ENCODE results near the gene SCN5A. TPM values are rescaled to one million over a fixed set of nuclear protein-coding genes. Genes with fewer than 3 reads are reported as not detected.

The SCN5A gene
- polyA plus RNA-seq, 1 donor: 4.1 TPM

GRCh38 chr3:38534604-38535003 is 114.9 kb downstream of the SCN5A start:
- no peak for DNase-seq

DNA sequence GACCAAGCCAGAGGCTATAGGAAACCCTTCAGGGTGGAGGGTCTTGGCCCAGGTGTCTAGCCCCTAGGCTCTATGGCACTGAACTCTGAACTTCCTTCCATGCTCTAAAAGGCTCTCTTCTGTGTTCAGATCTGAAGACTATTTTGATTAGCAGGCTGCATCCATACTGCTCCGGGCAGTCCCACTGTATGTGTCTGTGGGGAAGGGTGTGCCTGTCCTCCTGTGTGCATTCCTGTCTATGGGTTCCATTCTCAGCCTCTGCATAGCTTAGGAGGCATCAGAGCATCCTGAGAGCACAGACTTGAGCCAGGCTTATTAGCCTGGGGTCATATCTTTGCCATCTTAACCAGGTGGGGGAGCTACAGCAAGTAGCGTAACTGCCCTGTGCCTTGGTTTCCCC is 115.3 kb downstream of the SCN5A start:
- DNase-seq: no peak

DNA sequence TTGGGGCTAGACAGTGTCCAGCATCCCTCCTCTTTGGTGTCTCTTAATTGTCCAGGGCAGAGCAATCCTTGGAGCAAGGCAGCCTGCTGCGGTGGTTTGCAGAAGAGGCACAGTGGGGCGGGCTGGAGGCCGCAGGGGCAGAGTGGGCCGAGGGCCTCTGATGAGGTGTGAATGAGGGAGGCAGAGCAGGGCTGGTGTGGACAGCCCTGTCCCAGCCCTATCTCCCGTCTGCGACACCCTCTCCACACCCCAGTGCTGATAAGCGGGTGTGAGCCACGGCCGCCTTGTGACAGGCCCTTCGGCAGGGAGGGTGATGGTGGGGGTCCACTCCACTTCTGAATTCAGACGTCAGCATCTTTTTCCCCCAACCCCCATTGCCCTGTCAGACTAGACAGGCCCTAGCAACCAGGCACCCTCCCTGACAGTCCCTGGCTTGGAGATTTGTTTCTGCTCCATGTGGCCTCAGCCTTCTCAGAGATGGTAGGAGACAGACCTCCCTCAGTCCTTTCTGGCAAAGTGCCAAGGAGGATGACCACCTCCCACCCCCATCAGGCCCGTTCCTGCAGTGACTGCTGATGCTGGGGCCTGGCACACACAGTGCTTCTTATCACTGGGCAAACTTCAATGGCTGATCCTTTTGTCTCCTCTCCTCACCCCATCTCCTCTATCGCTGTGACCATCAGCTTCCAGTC is 116.1 kb downstream of the SCN5A start:
- DNase-seq: no peak

DNA sequence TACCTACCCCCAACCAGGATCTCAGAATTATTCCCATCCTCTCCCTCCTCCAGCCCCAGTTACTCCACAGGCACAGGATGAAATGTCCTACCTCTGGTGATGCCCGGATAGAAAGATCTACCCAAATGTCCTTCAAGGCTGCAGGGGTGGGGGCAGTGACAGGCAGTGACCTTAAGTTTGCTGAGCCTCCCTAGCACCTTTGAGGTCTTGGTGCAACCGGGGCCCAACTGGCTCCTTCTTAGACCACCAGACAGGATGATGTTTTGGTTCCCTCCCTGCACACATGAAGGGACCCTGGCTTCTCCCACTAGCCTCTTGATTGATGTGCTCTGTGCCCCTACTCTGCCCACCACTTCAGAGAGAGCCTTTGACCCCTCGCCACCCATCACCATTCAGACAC is 117.0 kb downstream of the SCN5A start:
- DNase-seq: no peak

- DNase-seq: no peak
Measured at GRCh38 chr3:38528457-38528856, 121.0 kb downstream of the SCN5A start.

DNA sequence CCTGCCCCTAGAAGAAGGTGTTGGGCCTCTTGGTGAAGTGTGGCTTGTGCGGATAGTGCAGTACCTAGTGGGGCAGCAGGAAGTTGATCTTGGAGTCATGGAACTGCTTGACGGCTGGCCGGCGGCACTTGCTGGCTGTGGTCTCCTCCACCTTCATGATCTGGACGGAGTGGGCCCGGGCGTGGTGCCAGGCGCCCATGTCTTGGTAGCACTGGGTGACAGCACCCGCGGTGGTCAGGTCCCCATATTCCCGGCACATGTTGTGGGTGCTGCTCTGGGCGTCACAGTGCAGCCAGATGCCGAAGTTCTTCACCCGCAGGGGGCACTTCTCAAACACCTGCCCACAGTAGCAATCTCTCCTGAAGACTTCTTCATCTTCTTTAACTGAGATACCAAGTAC is 122.7 kb downstream of the SCN5A start:
- no peak for DNase-seq

GRCh38 chr3:38524141-38524739 is 125.2 kb downstream of the SCN5A start:
- no peak for DNase-seq

DNA sequence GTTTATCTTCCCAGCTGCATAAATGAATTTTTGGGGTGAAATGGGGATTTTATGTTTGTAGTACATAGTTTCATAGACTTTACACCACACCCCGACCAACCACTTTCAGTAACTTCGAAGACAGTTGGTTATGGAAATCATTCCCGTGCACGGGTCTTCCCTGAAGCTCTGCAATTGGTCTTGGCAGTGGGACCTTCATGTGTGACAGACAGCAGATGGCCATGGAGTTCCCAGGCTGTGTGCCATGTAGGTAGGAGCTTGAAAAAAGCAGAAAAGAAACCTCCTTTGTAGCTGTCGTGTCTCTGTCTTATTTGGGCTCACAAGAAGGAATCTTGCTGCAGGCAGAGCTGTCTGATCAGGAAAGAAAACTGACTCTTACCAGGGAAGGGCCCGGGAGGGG is 127.5 kb downstream of the SCN5A start:
- DNase-seq: no peak

GRCh38 chr3:38521391-38521987 is 128.0 kb downstream of the SCN5A start:
- DNase-seq: peak; percentile 61

GRCh38 chr3:38519651-38520050 is 129.8 kb downstream of the SCN5A start:
- DNase-seq: no peak

GRCh38 chr3:38519000-38519399 is 130.5 kb downstream of the SCN5A start:
- no peak for DNase-seq

- DNase-seq: no peak
Measured at GRCh38 chr3:38516669-38517068, 132.8 kb downstream of the SCN5A start.

- DNase-seq: no peak
Measured at GRCh38 chr3:38515367-38515766, 134.1 kb downstream of the SCN5A start.

DNA sequence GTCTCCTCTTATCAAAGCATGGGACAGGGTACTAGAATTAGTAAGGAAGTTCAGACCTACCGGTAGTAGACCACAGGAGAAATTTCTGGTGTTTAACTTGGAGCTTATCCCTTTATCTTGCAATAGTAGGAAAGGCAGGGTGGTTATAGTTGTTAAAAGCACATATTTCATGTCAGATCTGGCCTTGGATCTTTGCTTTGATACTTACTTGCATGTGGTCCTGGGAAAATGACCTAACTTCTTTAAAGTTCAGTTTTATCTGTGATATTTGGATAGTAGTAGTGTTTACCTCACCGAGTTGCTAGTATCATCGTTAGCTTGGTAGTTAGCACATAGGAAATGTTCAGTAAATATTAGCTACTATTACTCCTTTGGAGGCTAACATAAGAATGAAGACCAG is 137.9 kb downstream of the SCN5A start:
- no peak for DNase-seq

DNA sequence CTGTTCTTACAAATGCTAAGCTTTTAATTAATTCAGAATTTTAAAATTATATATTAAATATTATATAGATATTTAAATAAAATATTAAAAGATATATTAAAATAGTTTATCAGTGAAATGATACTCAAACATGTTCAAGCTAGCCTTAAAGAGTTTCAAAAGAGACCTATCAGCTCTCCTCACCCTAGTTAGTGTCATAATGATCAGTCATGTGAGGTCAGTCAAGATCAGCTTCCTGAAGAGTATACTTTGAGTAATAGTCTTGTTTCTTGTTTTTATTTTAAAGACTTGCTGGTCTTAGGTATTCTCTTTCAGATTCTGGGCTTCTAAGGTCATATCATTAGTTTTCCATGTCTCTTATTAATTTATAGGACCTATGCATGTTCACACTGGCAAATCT is 138.9 kb downstream of the SCN5A start:
- DNase-seq: no peak

DNA sequence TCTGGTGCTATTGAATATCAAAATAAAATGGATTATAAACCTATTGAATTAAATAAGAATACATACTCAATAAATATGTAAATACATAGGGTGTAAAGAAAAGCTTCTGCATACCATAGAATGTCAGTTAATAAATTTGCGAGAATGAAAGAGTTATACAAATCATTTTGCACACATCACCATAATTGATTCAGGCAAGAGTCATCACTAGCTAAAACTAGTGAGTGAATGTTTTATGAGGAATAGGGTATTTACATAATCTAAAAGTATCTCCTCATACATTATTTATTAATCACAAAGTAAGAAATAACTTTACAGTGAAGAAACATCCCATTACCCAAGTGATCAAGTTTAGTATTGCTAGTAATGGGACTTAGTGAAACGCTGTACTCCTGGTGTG is 139.8 kb downstream of the SCN5A start:
- no peak for DNase-seq

GRCh38 chr3:38507120-38507519 is 142.4 kb downstream of the SCN5A start:
- no peak for DNase-seq

- DNase-seq: no peak
Measured at GRCh38 chr3:38500688-38501417, 148.6 kb downstream of the SCN5A start.

Other genes starting within 250 kb of the SCN5A start
- gene ACVR2B, start 195.8 kb downstream of the SCN5A start, polyA plus RNA-seq (ENCODE audit: insufficient read length): 15.8 TPM
- 17.4 TPM for gene EXOG, start 153.3 kb downstream of the SCN5A start, polyA plus RNA-seq (ENCODE audit: insufficient read length)
- gene SCN10A, start 166.5 kb upstream of the SCN5A start, polyA plus RNA-seq (ENCODE audit: insufficient read length): not detected

Data from hindlimb muscle (tissue), 1 donor.